Measurements from ENCODE around the gene TMEM126B.
"Not testable (repeated sequence)": the region's sequence is repeated elsewhere in the genome, so short reads cannot be mapped to it uniquely, and the experiment has no call there.

The TMEM126B gene

DNA sequence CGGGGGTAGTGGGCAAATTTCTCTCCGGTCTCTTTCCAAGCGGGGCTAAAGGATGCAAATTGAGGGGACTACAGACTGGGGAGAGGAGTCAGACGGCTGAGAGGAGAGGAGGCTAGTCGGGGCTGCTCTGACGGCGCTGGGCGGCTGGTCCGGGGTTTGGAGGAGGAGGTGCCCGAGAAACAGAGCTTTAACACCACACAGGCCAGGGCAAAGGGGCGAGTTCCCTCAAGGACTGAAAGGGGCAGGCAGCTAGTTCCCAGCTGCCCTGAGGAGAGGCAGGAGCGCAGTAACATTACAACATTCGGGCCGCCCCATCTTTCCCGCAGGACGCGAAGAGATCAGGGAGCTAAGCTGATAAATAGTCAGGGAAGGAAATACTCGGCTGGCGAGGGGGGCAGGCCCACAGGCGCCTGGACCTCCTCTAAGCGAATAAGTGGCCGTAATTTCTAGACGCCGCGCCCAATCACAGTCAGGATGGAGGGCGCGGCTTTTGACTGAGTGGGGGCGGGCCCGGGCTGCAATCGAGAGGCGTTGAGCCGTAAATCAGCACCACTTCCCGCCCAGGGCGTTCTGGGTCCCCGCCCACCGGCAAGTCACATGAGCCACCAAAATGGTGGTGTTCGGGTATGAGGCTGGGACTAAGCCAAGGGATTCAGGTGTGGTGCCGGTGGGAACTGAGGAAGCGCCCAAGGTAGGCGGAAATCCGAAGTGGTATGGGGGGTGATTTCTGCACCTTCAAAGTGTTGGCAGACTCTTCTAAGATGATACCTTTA, at the start of gene TMEM126B:
Gene TMEM126B, plus strand, starts transcription at position 596 of the 773 bp plus-strand sequence. Its CDS starts 15 bp downstream, at position 611.
- peak; percentile 98 for DNase-seq

DNA sequence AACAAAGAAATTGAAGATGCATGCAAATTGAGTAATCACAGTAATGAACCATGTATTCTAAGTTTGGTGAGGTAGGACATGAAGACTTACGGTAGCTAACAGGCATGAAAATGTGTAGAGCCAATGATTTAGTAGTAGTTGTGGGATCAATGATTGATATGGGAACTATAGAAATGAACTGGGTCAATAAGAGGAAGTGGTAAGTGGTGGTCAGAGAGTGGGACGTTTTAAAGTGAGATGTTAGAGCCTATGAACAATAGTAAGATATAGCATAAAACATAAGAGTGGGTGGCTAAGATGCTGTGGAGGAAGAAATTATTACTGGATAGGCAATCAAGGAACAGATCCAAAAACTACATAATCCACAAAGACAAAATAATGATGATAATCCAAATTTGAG, 46.3 kb upstream of the TMEM126B start:
- DNase-seq: no peak

GRCh38 chr11:85589373-85589772, 39.0 kb upstream of the TMEM126B start:
- no peak for DNase-seq

- peak; percentile 24 for DNase-seq
These were observed 37.4 kb upstream of the TMEM126B start for GRCh38 chr11:85590848-85591483.

- peak; percentile 70 for DNase-seq
These were observed 33.0 kb upstream of the TMEM126B start for GRCh38 chr11:85595285-85595884.

- DNase-seq: no peak
These were observed 31.5 kb upstream of the TMEM126B start for GRCh38 chr11:85596886-85597285.

GRCh38 chr11:85599083-85599482, 29.3 kb upstream of the TMEM126B start:
- DNase-seq: no peak

DNA sequence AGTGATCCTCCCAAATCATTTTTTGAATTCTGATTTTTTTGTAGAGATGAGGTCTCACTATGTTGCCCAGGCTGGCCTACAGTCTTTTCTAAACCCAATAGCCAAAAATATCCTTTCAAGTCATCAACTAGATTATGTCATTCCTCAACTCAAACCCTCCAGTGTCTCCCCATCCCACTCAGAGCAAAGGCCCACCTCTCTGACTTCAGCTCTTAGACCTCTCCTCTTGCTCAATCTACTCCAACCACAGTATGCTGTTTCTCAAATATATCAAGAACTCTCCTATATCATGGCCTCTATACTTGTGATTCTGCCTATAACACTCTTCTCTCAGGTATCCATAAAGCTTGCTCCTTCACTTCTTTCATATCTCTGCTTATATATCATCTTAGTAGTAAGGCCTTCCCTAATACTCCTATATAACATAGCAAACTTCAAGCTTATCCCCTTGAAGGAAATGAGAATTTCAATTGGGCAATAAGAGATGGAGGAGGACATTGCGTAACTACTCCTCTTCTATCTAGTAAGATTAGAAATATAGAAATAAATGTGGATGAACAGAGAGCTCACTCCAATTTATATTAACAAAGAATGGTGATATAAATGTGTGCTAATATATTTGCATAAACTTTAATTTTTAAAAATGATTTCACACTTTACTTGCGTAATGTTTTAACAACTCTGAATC, 25.7 kb upstream of the TMEM126B start:
- DNase-seq: no peak

DNA sequence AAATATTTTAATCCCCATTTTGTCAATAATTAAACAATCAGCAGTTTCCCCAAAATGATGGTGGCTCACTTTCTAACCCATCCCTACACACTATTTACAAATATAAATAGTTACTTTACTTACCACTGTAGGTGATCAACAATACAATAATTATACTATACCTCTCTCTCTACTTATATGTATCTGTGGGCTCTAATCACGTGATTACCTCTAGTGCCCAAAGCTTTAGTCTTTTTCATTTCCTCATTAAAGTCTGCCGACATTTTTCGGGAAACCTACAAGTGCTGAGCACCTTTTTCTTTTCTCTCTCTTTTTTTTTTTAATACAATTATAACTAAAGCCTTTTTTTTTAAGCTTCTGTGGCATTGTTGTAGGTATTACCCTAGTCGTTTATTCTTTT, 25.2 kb upstream of the TMEM126B start:
- no peak for DNase-seq

- not testable (repeated sequence) for DNase-seq
These were observed 22.2 kb upstream of the TMEM126B start for GRCh38 chr11:85606237-85606636.

- DNase-seq: not testable (repeated sequence)
These were observed 19.8 kb upstream of the TMEM126B start for GRCh38 chr11:85608621-85609020.

GRCh38 chr11:85609286-85609685, 19.1 kb upstream of the TMEM126B start:
- not testable (repeated sequence) for DNase-seq

GRCh38 chr11:85611643-85612042, 16.8 kb upstream of the TMEM126B start:
- DNase-seq: not testable (repeated sequence)

DNA sequence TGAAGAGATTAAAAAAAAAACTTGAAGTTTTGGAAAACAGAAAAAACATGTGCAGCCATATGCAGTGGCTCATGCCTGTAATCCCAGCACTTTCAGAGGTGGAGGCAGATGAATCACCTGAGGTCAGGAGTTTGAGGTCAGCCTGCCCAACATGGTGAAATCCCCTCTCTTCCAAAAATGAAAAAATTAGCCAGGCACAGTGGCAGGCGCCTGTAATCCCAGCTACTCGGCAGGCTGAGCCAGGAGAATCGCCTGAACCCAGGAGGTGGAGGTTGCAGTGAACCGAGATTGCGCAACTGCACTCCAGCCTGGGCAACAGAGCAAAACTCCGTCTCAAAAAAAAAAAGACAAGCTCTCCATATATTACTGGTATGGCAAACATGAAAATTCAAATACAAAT, 8.9 kb upstream of the TMEM126B start:
- DNase-seq: no peak

- no peak for DNase-seq
These were observed 8.1 kb upstream of the TMEM126B start for GRCh38 chr11:85620256-85620655.

GRCh38 chr11:85626496-85626895, 1.9 kb upstream of the TMEM126B start:
- no peak for DNase-seq

DNA sequence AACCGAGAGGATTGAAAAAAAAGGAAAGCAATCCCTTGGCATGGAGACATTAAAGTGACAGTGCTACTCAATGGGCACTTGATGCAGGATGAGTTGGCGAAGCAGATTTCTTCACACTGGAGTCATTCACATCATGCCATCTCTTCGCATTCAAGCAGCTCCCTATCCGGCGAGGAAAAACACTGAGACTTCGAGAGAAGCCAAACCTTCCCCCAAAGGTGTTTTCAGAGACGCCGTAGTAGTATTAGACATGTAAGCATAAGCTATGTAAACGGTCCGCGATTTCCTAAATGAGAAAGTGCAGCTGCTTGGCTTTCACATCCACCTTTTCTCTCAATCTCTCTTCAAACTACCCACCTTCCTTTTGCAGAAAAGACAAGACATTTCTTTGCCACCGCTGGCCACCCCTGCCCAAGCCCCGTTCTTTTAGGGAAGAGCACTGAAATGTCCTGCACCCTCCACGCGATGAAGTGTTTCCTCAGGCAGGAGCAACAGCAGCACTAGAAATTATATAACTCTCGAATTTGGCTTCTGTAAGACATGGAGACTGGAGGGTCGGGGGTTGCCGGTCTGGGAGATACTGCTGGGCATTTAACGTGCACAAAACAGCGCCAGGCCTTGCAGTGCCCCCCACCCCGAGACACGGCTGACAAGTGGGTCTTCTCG, 928 bp upstream of the TMEM126B start, which contains the start of gene DLG2:
Gene DLG2, minus strand, starts transcription at position 13 of the 666 bp plus-strand sequence.
- peak; percentile 19 for DNase-seq

- no peak for DNase-seq
These were observed 463 bp downstream of the TMEM126B start for GRCh38 chr11:85628771-85629341.

DNA sequence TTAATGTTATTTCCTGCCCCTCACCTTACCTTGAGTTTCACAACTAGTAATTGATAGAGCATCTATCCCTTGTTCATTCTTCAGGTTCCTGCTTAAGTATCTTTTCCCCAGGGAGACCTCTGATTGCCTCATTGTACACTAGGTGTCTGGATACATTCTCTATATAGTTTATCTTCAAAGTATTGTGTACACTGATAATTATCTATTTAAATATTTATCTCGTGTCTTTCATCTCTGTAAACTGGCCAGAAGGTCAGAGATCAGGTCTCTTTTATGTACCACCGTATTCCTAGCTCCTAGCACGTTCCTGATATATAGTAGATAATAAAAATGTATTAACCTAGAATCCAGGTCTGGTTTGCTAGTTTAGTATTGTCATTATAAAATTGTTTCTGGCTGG, 6.4 kb downstream of the TMEM126B start:
- no peak for DNase-seq

DNA sequence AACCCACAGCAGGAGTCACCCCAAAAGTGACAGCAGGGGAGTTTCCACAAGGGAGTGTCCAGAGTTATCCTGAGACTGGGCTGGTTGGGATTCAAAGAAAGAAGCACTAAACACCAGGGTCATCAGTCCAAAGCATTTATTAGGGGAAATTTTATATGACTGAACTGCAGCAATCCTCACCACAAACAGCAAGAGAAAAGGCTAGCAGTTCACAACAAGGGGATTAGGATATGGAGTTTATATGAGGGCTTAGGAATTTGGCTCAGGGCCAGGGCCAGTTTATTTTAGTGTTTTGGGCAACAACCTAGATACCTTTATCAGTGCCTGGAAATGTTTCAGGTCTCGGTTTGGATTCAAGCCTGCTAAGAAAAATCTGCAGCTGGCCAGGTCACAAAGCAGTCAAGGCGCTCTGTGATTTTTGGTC, 14.8 kb downstream of the TMEM126B start:
- DNase-seq: no peak

DNA sequence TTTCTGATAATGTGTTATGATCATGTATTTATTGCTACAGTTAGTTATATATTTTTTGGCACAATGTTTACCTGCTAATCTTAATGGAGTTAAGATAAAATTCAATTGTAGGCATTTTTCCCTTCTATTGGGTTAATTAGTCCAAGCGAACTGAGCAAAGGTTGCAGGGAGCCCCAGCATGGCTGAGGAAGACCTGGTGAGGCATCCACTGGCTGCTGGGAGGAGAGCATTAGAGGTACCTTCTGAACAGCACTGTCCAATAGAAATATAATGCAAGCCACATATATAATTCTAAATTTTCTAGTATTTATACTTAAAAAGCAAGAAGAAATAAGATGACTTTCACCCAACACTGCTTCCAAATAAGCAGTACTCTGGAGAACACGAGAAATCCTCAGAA, 18.7 kb downstream of the TMEM126B start:
- DNase-seq: no peak

DNA sequence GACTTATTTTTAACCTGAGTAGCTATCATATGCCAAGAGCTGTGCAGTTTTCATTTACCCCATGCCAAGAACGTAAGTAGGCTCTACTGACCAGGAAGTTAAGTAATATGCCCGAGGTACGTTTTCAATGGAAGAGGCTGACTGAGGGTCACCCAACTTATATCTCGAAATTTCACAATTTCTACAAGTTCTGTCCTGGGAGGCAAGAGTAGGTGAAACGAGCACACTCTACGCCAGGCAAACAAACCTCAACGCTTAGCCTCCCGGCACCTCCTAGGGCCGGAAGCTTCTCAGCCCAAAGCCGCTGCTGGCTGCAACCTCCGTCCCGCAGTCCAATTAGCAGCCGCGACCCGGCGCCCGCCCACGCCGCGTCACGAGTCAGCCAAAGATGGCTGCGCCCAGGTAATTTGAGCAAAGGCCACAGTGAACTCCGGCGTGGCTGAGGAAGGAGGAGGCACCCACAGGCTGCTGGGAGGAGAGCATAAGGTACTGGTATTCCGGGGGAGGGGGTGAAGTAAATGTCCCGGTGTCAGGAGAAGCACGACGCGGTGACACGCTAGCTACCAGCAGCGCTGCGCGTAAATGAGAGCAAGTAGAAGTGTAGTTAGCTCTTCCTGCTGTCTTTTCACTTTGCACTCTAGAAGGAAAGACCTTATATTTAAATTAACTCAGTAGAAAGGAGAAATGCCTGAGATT, 19.4 kb downstream of the TMEM126B start, which contains the start of gene TMEM126A:
Gene TMEM126A, plus strand, starts transcription at position 364 of the 696 bp plus-strand sequence. CDS start 2,289 bp downstream, outside the sequence.
- DNase-seq: peak; percentile 89
